Measurements from ENCODE around the gene STK35. TPM values are rescaled to one million over a fixed set of nuclear protein-coding genes. Genes with fewer than 3 reads are reported as not detected.

The STK35 gene
- total and polyA plus RNA-seq, 2 of the 13 experiments (the other 11 are each of a cell fraction or from before 2014, with no cell fraction given) = 27.4 to 29.8 TPM

GRCh38 chr20:2183381-2183780 is 81.8 kb downstream of the STK35 start:
- ATAC-seq (no peak), FAIRE-seq (no peak), DNase-seq (ENCODE audit: low spot score) (no peak)
- intact Hi-C loops (cut with micrococcal nuclease; ENCODE audit: unreplicated experiment) = no loop called here
- WGBS (ENCODE audit: low lambda C conversion rate) = 9% methylated on average over 3 of the region's 3 CpGs
- H3K4me1 ChIP-seq (ENCODE audit: insufficient read depth, low read length) = no peaks in the 10 kb centered on the region
- POLR2A ChIA-PET = no interaction called here
- no TSS peak for BruUV-seq (replicated peaks)
- TF ChIP-seq RCOR2 (CRISPR knock-in tag; IDR thresholded peaks at IDR 0.05) = no peak
- no peak for TF ChIP-seq CSRNP2 (CRISPR knock-in tag; conservative IDR thresholded peaks at IDR 0.05; ENCODE audit: low read depth)
- no peak for TF ChIP-seq THRA (CRISPR knock-in tag; IDR thresholded peaks at IDR 0.05; ENCODE audit: borderline replicate concordance)
- no peak for TF ChIP-seq ZNF451 (CRISPR knock-in tag; IDR thresholded peaks at IDR 0.05)
- no peak for TF ChIP-seq PHF20 (CRISPR knock-in tag; IDR thresholded peaks at IDR 0.05)
- no peak for TF ChIP-seq DMTF1 (CRISPR knock-in tag; IDR thresholded peaks at IDR 0.05)
- TF ChIP-seq ZBTB33 (CRISPR knock-in tag; IDR thresholded peaks at IDR 0.05) = no peak
- TF ChIP-seq HDAC6 (IDR thresholded peaks at IDR 0.05; ENCODE audit: low read depth, low read length) = no peak
- no peak for TF ChIP-seq ZNF879 (CRISPR knock-in tag; IDR thresholded peaks at IDR 0.05)
- no peak for TF ChIP-seq RAD51 (IDR thresholded peaks at IDR 0.05; ENCODE audit: borderline replicate concordance)
- TF ChIP-seq AHDC1 (CRISPR knock-in tag; IDR thresholded peaks at IDR 0.05; ENCODE audit: borderline replicate concordance) = no peak
- no peak for TF ChIP-seq CC2D1A (CRISPR knock-in tag; IDR thresholded peaks at IDR 0.05)
- no peaks in the 10 kb centered on the region for H3K36me3 ChIP-seq (replicated peaks in 1 of 2; ENCODE audit: control insufficient read depth in 1 of 2, insufficient read depth in 2 of 2, low read length in 2 of 2)
- CTCF ChIA-PET (ENCODE audit: low intra/inter-chr PET ratio, low total read pairs) = no interaction called here
- no peak overlapping the region for H2AFZ ChIP-seq (ENCODE audit: low read length)
- in situ Hi-C loops (cut with HindIII; ENCODE audit: extremely low pct_ligation_motif_present, low pct_unique_long_range_greater_than_20kb) = no loop called here
- no peaks in the 10 kb centered on the region for H3K79me2 ChIP-seq (ENCODE audit: insufficient read depth, low read length)
- H3K27me3 ChIP-seq (ENCODE audit: control insufficient read depth in 1 of 2, insufficient read depth in 2 of 2, low read length in 2 of 2) = peaks cover 8 to 29% of the 10 kb centered on the region in 2 experiments; a peak in 4 of 5 replicates
- H4K20me1 ChIP-seq (ENCODE audit: insufficient read depth, low read length) = no peaks in the 10 kb centered on the region
- H3K27ac ChIP-seq (ENCODE audit: extremely low read length, insufficient read depth, low read length) = no peak overlapping the region
- H3K4me3 ChIP-seq (replicated peaks in 1 of 3; ENCODE audit: insufficient read depth in 1 of 3, low read depth in 2 of 3, low read length in 3 of 3) = no peak overlapping the region
- no peaks in the 10 kb centered on the region for H3K9me3 ChIP-seq (ENCODE audit: low read length)
- no peak overlapping the region for H3K4me2 ChIP-seq (ENCODE audit: low read depth, low read length)
- no peak overlapping the region for H3K9ac ChIP-seq (ENCODE audit: insufficient read depth, low read depth, low read length)

All from HepG2 (cell line).